HEK293 (cell line): ENCODE data around the gene CDKAL1.

Experiments
- BCL11A ChIP-seq: fragments of 450-650 bp; formaldehyde crosslinking; IDR thresholded peaks from 2 replicates; pipeline ENCODE4 v1.5.1; 2016; ENCODE audit warnings: low read depth, missing biosample characterization, missing genetic modification characterization
- ZBTB7A ChIP-seq: fragments of 450-650 bp; formaldehyde crosslinking; IDR thresholded peaks from 2 replicates; pipeline ENCODE4 v1.5.1; 2016; ENCODE audit warnings: low read depth, missing biosample characterization, missing genetic modification characterization
- ZNF132 ChIP-seq: fragments of 450-650 bp; formaldehyde crosslinking; IDR thresholded peaks from 2 replicates; pipeline ENCODE4 v1.5.1; 2017; ENCODE audit warnings: missing biosample characterization, missing genetic modification characterization, borderline replicate concordance
- ZNF292 ChIP-seq: fragments of 450-650 bp; formaldehyde crosslinking; IDR thresholded peaks from 2 replicates; pipeline ENCODE4 v1.5.1; 2016; ENCODE audit warnings: low read depth, missing biosample characterization, missing genetic modification characterization, borderline replicate concordance
- TF ChIP-seq, protein P1 (sequence below): fragments of 450-650 bp; formaldehyde crosslinking; IDR thresholded peaks from 2 replicates; pipeline ENCODE4 v1.5.1; 2016; ENCODE audit warnings: missing biosample characterization, missing genetic modification characterization, low read depth
- TF ChIP-seq, protein P2 (sequence below): fragments of 450-650 bp; formaldehyde crosslinking; IDR thresholded peaks from 2 replicates; pipeline ENCODE4 v1.5.1; 2016; ENCODE audit warnings: missing biosample characterization, missing genetic modification characterization

DNA sequence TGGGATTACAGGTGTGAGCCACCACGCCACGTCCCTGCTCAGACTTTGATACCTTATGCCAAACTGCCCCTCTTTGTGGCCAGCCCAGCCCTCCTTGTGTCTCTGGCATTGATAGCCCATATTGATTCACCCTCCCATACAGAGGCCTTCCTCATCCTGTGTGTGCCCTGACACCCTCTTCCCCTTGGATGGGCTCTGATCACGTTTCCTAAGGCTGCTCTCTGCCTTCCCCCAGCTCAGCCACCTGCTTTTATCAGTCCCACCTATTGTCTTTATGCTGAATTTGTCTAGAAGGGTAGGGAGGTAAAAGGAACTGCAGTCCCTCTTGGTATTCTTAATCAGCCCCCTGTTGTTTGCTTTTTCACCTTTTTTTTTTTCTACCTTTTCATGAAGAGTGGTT is 95.9 kb downstream of the CDKAL1 start:
- TF ChIP-seq, protein P1, sequence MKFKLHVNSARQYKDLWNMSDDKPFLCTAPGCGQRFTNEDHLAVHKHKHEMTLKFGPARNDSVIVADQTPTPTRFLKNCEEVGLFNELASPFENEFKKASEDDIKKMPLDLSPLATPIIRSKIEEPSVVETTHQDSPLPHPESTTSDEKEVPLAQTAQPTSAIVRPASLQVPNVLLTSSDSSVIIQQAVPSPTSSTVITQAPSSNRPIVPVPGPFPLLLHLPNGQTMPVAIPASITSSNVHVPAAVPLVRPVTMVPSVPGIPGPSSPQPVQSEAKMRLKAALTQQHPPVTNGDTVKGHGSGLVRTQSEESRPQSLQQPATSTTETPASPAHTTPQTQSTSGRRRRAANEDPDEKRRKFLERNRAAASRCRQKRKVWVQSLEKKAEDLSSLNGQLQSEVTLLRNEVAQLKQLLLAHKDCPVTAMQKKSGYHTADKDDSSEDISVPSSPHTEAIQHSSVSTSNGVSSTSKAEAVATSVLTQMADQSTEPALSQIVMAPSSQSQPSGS (tag by site-specific recombination) = no peak
- no peak for TF ChIP-seq ZBTB7A
- TF ChIP-seq, protein P2, sequence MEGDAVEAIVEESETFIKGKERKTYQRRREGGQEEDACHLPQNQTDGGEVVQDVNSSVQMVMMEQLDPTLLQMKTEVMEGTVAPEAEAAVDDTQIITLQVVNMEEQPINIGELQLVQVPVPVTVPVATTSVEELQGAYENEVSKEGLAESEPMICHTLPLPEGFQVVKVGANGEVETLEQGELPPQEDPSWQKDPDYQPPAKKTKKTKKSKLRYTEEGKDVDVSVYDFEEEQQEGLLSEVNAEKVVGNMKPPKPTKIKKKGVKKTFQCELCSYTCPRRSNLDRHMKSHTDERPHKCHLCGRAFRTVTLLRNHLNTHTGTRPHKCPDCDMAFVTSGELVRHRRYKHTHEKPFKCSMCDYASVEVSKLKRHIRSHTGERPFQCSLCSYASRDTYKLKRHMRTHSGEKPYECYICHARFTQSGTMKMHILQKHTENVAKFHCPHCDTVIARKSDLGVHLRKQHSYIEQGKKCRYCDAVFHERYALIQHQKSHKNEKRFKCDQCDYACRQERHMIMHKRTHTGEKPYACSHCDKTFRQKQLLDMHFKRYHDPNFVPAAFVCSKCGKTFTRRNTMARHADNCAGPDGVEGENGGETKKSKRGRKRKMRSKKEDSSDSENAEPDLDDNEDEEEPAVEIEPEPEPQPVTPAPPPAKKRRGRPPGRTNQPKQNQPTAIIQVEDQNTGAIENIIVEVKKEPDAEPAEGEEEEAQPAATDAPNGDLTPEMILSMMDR (tag by site-specific recombination) = no peak
- no peak for TF ChIP-seq ZNF292 (tag by site-specific recombination)
- no peak for TF ChIP-seq BCL11A (tag by site-specific recombination)
- TF ChIP-seq ZNF132 (tag by site-specific recombination) = no peak
